WTC11 (cell line): ENCODE data around the gene STRN4. TPM values are rescaled to one million over a fixed set of nuclear protein-coding genes. Genes with fewer than 3 reads are reported as not detected.

Experiments used
- ATAC-seq: fragments of 200-7000 bp; cut with Tn5 transposase; 2 replicates; pipeline ENCODE4 v1.10.0; 2021; ENCODE audit warnings: mild to moderate bottlenecking, moderate library complexity
- CTCF ChIA-PET: fragments of 300-600 bp; sonication (Branson Sonifier 250); formaldehyde crosslinking; loops from one replicate; lab custom pipeline; 2021; ENCODE audit warnings: antibody characterized with exemption; lab: Charles Lee
- POLR2A ChIA-PET: fragments of 350-600 bp; sonication (Branson Sonifier 250); formaldehyde crosslinking; loops from one replicate; lab custom pipeline; 2021; ENCODE audit warnings: antibody characterized with exemption; lab: Charles Lee
- DNase-seq: peaks from one replicate; pipeline ENCODE4 v3.0.0; 2021; ENCODE audit warnings: low spot score
- H3K27ac Mint-ChIP-seq: 2 replicates; pipeline ENCODE4 v1.8.0; 2021; ENCODE audit warnings: mixed read lengths
- H3K27me3 Mint-ChIP-seq: 2 replicates; pipeline ENCODE4 v1.8.0; 2021; ENCODE audit warnings: low read depth, mild to moderate bottlenecking, moderate library complexity, mixed read lengths
- H3K36me3 Mint-ChIP-seq: 2 replicates; pipeline ENCODE4 v1.8.0; 2021; ENCODE audit warnings: mixed read lengths
- H3K4me1 Mint-ChIP-seq: 2 replicates; pipeline ENCODE4 v1.8.0; 2022; ENCODE audit warnings: mixed read lengths
- H3K4me3 Mint-ChIP-seq: 2 replicates; pipeline ENCODE4 v1.8.0; 2021; ENCODE audit warnings: mild to moderate bottlenecking, moderate library complexity, mixed read lengths
- H3K9me3 Mint-ChIP-seq: 2 replicates; pipeline ENCODE4 v1.8.0; 2021; ENCODE audit warnings: mixed read lengths
- AFF4 ChIP-seq: sonication (generic); formaldehyde crosslinking; IDR thresholded peaks from 2 replicates; pipeline ENCODE4 v1.8.1; 2023; ENCODE audit warnings: mild to moderate bottlenecking, missing genetic modification reagents, borderline replicate concordance
- AR ChIP-seq: fragments of 250-450 bp; sonication (Bioruptor Pico); IDR thresholded peaks from 2 replicates; pipeline ENCODE4 v1.9.0; 2021; ENCODE audit warnings: mild to moderate bottlenecking
- ARID4B ChIP-seq: sonication (generic); formaldehyde crosslinking; IDR thresholded peaks from 2 replicates; pipeline ENCODE4 v1.8.0; 2023; ENCODE audit warnings: missing genetic modification reagents, mild to moderate bottlenecking, borderline replicate concordance
- ATF6 ChIP-seq: sonication (generic); formaldehyde crosslinking; IDR thresholded peaks from 2 replicates; pipeline ENCODE4 v1.8.1; 2023; ENCODE audit warnings: mild to moderate bottlenecking, missing genetic modification reagents
- CDX4 ChIP-seq: fragments of 250-450 bp; sonication (Bioruptor Pico); IDR thresholded peaks from 2 replicates; pipeline ENCODE4 v1.9.0; 2021; ENCODE audit warnings: moderate library complexity, mild to moderate bottlenecking, inconsistent platforms, borderline replicate concordance
- E2F4 ChIP-seq: sonication (generic); formaldehyde crosslinking; IDR thresholded peaks from 2 replicates; pipeline ENCODE4 v1.8.1; 2022; ENCODE audit warnings: low read depth, mild to moderate bottlenecking, moderate library complexity, missing genetic modification reagents, borderline replicate concordance
- EMX1 ChIP-seq: fragments of 250-450 bp; sonication (Bioruptor Pico); IDR thresholded peaks from 2 replicates; pipeline ENCODE4 v1.8.0; 2021; ENCODE audit warnings: mild to moderate bottlenecking
- ETV6 ChIP-seq: sonication (generic); formaldehyde crosslinking; IDR thresholded peaks from 2 replicates; pipeline ENCODE4 v1.8.1; 2022; ENCODE audit warnings: mild to moderate bottlenecking, missing genetic modification reagents
- FOXK1 ChIP-seq: sonication (generic); formaldehyde crosslinking; IDR thresholded peaks from 2 replicates; pipeline ENCODE4 v1.8.0; 2022; ENCODE audit warnings: mild to moderate bottlenecking, moderate library complexity, missing genetic modification reagents
- GABPB1 ChIP-seq: sonication (generic); formaldehyde crosslinking; IDR thresholded peaks from 2 replicates; pipeline ENCODE4 v1.8.1; 2023; ENCODE audit warnings: mild to moderate bottlenecking, missing genetic modification reagents
- JAZF1 ChIP-seq: fragments of 250-450 bp; sonication (Bioruptor Pico); IDR thresholded peaks from 2 replicates; pipeline ENCODE4 v1.9.0; 2021; ENCODE audit warnings: moderate library complexity, mild to moderate bottlenecking, inconsistent platforms
- JUN ChIP-seq: sonication (generic); formaldehyde crosslinking; IDR thresholded peaks from 2 replicates; pipeline ENCODE4 v1.8.0; 2023; ENCODE audit warnings: mild to moderate bottlenecking, missing genetic modification reagents
- NFATC4 ChIP-seq: fragments of 250-450 bp; sonication (Bioruptor Pico); IDR thresholded peaks from 2 replicates; pipeline ENCODE4 v1.9.0; 2021; ENCODE audit warnings: mild to moderate bottlenecking
- OVOL2 ChIP-seq: fragments of 250-450 bp; sonication (Bioruptor Pico); IDR thresholded peaks from 2 replicates; pipeline ENCODE4 v1.9.0; 2021; ENCODE audit warnings: mild to moderate bottlenecking, borderline replicate concordance
- SOX15 ChIP-seq: fragments of 250-450 bp; sonication (Bioruptor Pico); IDR thresholded peaks from 2 replicates; pipeline ENCODE4 v1.9.0; 2021; ENCODE audit warnings: mild to moderate bottlenecking
- ZNF219 ChIP-seq: sonication (generic); formaldehyde crosslinking; IDR thresholded peaks from 2 replicates; pipeline ENCODE4 v1.8.0; 2023; ENCODE audit warnings: missing genetic modification reagents, mild to moderate bottlenecking, borderline replicate concordance
- ZNF396 ChIP-seq: fragments of 250-450 bp; sonication (Bioruptor Pico); IDR thresholded peaks from 2 replicates; pipeline ENCODE4 v1.8.0; 2021; ENCODE audit warnings: mild to moderate bottlenecking, moderate library complexity, borderline replicate concordance
- ZNF425 ChIP-seq: fragments of 250-450 bp; sonication (Bioruptor Pico); conservative IDR thresholded peaks from 2 replicates; pipeline ENCODE4 v1.9.0; 2021; ENCODE audit warnings: mild to moderate bottlenecking
- total RNA-seq: library from RNA; stranded (reverse); gene quantifications from 3 replicates; pipeline ENCODE4 v1.2.3, GENCODE V29; 2021

Gene STRN4
- total RNA-seq, 1 experiment from 2014 or later, result 144 TPM

GRCh38 chr19:46791944-46792343 is 45.7 kb upstream of the STRN4 start:
- POLR2A ChIA-PET, result no interaction called here
- no peak overlapping the region for H3K27ac Mint-ChIP-seq
- DNase-seq (no peak), ATAC-seq (no peak)
- peaks cover 7% of the 10 kb centered on the region; the same call in 1 of the 2 replicates for H3K4me1 Mint-ChIP-seq
- TF ChIP-seq SOX15 (CRISPR knock-in tag) (no peak), EMX1 (CRISPR knock-in tag) (no peak), ATF6 (CRISPR knock-in tag) (no peak), ZNF425 (CRISPR knock-in tag) (no peak), NFATC4 (no peak), ZNF396 (CRISPR knock-in tag) (no peak), AR (CRISPR knock-in tag) (no peak), GABPB1 (no peak), ETV6 (CRISPR knock-in tag) (no peak), FOXK1 (CRISPR knock-in tag) (no peak), CDX4 (CRISPR knock-in tag) (no peak), JAZF1 (CRISPR knock-in tag) (no peak), AFF4 (CRISPR knock-in tag) (no peak), ZNF219 (no peak), ARID4B (CRISPR knock-in tag) (no peak), E2F4 (no peak), JUN (CRISPR knock-in tag) (no peak), OVOL2 (CRISPR knock-in tag) (no peak)
- H3K4me3 Mint-ChIP-seq, result no peak overlapping the region
- H3K9me3 Mint-ChIP-seq, result no peaks in the 10 kb centered on the region
- CTCF ChIA-PET, result interaction anchor here (0.6 kb wide), 1 partner anchor 77 kb away, joined by 3 read pairs; no protein-coding TSS in a partner anchor
- peaks cover 16% of the 10 kb centered on the region for H3K27me3 Mint-ChIP-seq
- peaks cover 3% of the 10 kb centered on the region; the same call in 1 of the 2 replicates for H3K36me3 Mint-ChIP-seq
